Testis (tissue), 3 donors: ENCODE data around the gene RIOK3. TPM values are rescaled to one million over a fixed set of nuclear protein-coding genes. Genes with fewer than 3 reads are reported as not detected.

Experiments used
- DNase-seq: peaks from one replicate; pipeline ENCODE4 v3.0.0-alpha.2; 2019
- H3K27ac ChIP-seq, 2 donors: fragments of 200-600 bp; sonication (generic); one replicate each; pipeline ENCODE4 v1.5.1; 2019
- H3K27me3 ChIP-seq: fragments of 200-600 bp; sonication (generic); one replicate; pipeline ENCODE4 v1.5.1; 2019
- H3K36me3 ChIP-seq: fragments of 200-600 bp; sonication (generic); one replicate; pipeline ENCODE4 v1.5.1; 2017; ENCODE audit warnings: low read depth; ENCODE audit errors: missing control alignments
- H3K4me1 ChIP-seq: fragments of 200-600 bp; sonication (generic); one replicate; pipeline ENCODE4 v1.5.1; 2019
- H3K4me3 ChIP-seq, 2 donors: fragments of 200-600 bp; sonication (generic); one replicate each; pipeline ENCODE4 v1.5.1; 2017 to 2019
- H3K9me3 ChIP-seq: fragments of 200-600 bp; sonication (generic); one replicate; pipeline ENCODE4 v1.5.1; 2017
- POLR2A ChIP-seq: fragments of 450-650 bp; IDR thresholded peaks from one replicate; pipeline ENCODE4 v1.6.1; 2017; ENCODE audit warnings: antibody characterized with exemption, mild to moderate bottlenecking, moderate library complexity
- WGBS, 2 donors: methylation state at CpG; one replicate each; pipeline ENCODE4 v1.1.5; 2018; 5-methylcytosine and 5-hydroxymethylcytosine counted together
- intact Hi-C: fragments of 100-400 bp; cut with DNase I; formaldehyde crosslinking; loops from one replicate; pipeline ENCODE4 v1.15.1; 2023; ENCODE audit warnings: low total_unique reads
- polyA plus RNA-seq: library from polyadenylated mRNA; stranded (reverse); fragments of 350-450 nt; fragmentation: Illumina TruSeq; extraction: RNeasy Lipid Tissue Mini Kit (QIAGEN cat#74804); gene quantifications from one replicate; pipeline ENCODE4 v1.2.3, GENCODE V29; 2014; ENCODE audit warnings: low read depth, low replicate concordance; ENCODE audit not compliant: insufficient read depth
- total RNA-seq, 2 donors: library from RNA; depleted of rRNA; stranded (reverse); fragments of >200 nt; gene quantifications; one replicate each; pipeline ENCODE4 v1.2.3, GENCODE V29; 2016
- TF ChIP-seq, protein P1 (sequence below), 3 experiments: fragments of 450-650 bp in 2 of 3; fragments of 200-600 bp in 1 of 3; sonication (generic) in 1 of 3; IDR thresholded peaks; one replicate each; pipeline ENCODE4 v1.5.1; 2016 to 2019; ENCODE audit warnings: antibody characterized with exemption in 3 of 3, mild to moderate bottlenecking in 2 of 3, moderate library complexity in 1 of 3

RIOK3 gene
- total and polyA plus RNA-seq, 3 donors from 2014 or later, result 41.7 to 76.8 (median 68.7) TPM

DNA sequence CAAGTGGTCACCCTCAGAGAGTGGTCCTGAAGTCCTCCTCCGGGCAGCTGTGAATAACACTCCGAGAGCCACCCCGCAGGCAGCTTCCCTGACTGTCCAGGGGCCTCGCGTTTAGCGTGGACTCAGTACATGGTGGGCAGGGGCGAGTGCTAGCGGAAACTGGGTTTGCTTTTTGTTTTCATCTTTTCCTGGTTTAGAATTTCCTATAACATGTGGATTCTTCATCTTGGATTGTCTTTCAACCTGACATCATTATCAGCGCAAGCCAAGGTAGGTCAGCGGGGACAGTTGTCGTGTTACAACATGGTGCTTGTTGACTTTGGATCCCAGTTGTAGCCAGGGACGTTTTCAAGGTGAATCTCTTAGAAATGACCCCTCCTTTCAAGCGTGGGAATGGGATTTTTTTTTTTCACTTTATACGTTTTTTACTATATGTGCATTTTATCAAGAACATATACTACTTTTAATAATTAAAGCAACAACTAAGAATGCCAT is 71.2 kb downstream of the RIOK3 start:
- Histone ChIP-seq H3K27ac (no peak overlapping the region), H3K4me3 (no peak overlapping the region), H3K9me3 (no peaks in the 10 kb centered on the region), H3K4me1 (no peaks in the 10 kb centered on the region), H3K27me3 (no peaks in the 10 kb centered on the region), H3K36me3 (peaks cover 3% of the 10 kb centered on the region)
- 92 to 93% methylated on average over 14 of the region's 14 CpGs for WGBS, 2 donors
- intact Hi-C loops, result loop anchor here (5.0 kb wide), 1 partner anchor 58 kb away; no protein-coding TSS in a partner anchor
- TF ChIP-seq POLR2A, result no peak
- TF ChIP-seq, protein P1, sequence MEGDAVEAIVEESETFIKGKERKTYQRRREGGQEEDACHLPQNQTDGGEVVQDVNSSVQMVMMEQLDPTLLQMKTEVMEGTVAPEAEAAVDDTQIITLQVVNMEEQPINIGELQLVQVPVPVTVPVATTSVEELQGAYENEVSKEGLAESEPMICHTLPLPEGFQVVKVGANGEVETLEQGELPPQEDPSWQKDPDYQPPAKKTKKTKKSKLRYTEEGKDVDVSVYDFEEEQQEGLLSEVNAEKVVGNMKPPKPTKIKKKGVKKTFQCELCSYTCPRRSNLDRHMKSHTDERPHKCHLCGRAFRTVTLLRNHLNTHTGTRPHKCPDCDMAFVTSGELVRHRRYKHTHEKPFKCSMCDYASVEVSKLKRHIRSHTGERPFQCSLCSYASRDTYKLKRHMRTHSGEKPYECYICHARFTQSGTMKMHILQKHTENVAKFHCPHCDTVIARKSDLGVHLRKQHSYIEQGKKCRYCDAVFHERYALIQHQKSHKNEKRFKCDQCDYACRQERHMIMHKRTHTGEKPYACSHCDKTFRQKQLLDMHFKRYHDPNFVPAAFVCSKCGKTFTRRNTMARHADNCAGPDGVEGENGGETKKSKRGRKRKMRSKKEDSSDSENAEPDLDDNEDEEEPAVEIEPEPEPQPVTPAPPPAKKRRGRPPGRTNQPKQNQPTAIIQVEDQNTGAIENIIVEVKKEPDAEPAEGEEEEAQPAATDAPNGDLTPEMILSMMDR (IDR thresholded peaks at IDR 0.05), result no peak
- DNase-seq, result no peak

DNA sequence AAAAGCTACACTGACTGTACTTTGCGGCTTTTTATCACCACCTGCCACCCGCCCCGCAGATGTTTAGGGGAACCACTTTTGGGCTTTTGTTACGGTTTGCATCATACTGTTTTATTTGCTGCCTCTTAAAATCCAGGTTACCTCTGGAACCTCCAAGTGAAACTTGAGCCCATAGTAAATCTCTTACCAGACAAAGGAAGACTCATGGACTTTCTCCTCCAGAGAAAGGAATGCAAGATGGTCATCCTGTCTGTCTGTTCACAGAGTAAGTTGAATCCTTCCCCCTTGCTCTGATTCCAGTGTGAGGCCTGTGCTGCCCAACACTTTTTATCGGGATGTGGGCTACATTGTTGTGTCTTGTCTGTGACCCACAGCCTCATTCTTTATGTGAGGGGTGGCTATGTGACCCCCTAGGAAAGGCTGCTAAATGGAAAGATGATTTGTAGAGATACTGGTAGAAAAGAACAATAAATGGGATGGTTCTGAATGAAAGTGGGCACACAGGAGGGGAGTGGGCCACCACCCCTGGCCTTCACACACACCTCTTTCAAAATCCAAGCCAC is 73.5 kb downstream of the RIOK3 start:
- Histone ChIP-seq H3K4me3 (no peak overlapping the region), H3K27ac (no peak overlapping the region), H3K9me3 (no peaks in the 10 kb centered on the region), H3K4me1 (no peaks in the 10 kb centered on the region), H3K27me3 (no peaks in the 10 kb centered on the region), H3K36me3 (peaks cover 3% of the 10 kb centered on the region)
- no peak for DNase-seq
- intact Hi-C loops, result no loop called here
- WGBS, 2 donors, result 85 to 87% methylated on average over 5 of the region's 5 CpGs
- TF ChIP-seq, protein P1 (IDR thresholded peaks at IDR 0.05), result no peak
- no peak for TF ChIP-seq POLR2A

DNA sequence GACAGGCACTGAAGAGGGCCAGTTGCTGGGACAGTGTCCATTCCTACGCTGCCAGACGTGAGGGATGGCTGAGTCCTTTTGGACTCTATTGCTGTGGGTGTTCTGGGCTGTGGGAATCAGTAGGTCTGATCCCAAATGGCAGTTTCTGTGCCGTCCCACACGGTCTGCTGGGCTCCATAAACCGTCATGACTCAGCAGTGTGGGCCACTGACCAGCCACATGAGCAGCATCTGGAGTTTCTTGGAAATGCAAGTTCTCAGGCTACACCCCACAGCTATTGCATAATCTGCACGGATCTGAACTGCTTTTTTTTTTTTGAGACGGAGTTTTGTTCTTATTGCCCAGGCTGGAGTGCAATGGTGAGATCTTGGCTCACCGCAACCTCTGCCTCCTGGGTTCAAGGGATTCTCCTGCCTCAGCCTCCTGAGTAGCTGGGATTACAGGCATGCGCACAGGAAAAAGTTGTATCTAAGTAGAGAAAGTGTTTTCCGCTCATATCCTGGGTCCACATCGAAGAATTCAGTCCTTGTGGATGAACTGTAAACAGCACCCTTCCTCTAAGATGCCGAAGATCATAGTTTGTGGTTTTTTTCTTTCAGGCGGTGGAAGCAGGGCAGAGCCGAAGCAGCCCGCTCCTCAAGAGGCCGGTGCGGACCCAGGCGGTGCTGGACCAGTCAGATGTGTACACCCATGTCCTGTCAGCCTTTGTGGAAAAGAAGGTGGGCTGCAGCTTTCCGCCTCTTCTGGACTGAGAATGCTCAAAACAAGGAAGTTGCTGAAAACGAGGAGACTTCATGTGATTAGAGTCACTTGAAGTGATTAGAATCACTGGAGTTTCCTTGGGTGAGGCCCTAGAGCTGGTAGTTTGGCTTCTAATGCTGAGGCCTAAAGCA is 75.7 kb downstream of the RIOK3 start:
- 82 to 85% methylated on average over 18 to 20 of the region's 20 CpGs for WGBS, 2 donors
- no peak for DNase-seq
- H3K27ac ChIP-seq, result no peak overlapping the region

DNA sequence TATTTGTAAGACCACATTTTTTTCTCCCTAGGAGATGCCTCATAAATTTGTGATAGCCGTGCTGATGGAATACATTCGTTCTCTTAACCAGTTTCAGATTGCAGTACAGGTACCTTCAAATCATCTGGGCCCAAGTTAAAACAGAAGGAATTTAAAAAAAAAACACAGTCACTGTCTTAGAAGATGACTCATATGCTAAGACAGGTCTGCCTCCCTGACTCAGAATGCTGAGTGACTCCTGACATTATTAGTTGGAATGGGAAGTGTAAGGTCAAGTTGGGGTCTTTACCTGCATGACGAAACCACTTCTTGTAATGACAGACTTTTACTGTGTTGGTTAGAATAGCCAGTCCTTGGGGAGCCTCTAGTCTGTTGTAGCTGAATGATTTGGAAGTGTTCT is 76.5 kb downstream of the RIOK3 start:
- Histone ChIP-seq H3K27ac (no peak overlapping the region), H3K9me3 (no peaks in the 10 kb centered on the region), H3K4me3 (no peak overlapping the region), H3K36me3 (no peaks in the 10 kb centered on the region), H3K4me1 (no peaks in the 10 kb centered on the region), H3K27me3 (no peaks in the 10 kb centered on the region)
- DNase-seq, result no peak
- no peak for TF ChIP-seq POLR2A
- TF ChIP-seq, protein P1 (IDR thresholded peaks at IDR 0.05), result no peak
- intact Hi-C loops, result no loop called here
- whole genome bisulfite sequencing, 2 donors, result 90 to 91% methylated on average over 3 of the region's 3 CpGs

More for the DNA sequence above, 75.7 kb downstream of the RIOK3 start:
- no peaks in the 10 kb centered on the region for H3K9me3 ChIP-seq
- intact Hi-C loops, result no loop called here
- TF ChIP-seq, protein P1 (IDR thresholded peaks at IDR 0.05), result no peak
- TF ChIP-seq POLR2A, result no peak
- H3K27me3 ChIP-seq, result no peaks in the 10 kb centered on the region
- no peaks in the 10 kb centered on the region for H3K4me1 ChIP-seq
- no peaks in the 10 kb centered on the region for H3K36me3 ChIP-seq
- no peak overlapping the region for H3K4me3 ChIP-seq
